ENCODE data around the gene VPS36. TPM values are rescaled to one million over a fixed set of nuclear protein-coding genes. Genes with fewer than 3 reads are reported as not detected.
"Not testable (repeated sequence)": the region's sequence is repeated elsewhere in the genome, so short reads cannot be mapped to it uniquely, and the experiment has no call there.

Gene VPS36
- total RNA-seq, 6 experiments from 2014 or later, result 16.7 to 24.3 (median 19.9) TPM

- Mint-ChIP-seq H3K27ac (no peak overlapping the region), H3K4me3 (no peak overlapping the region), H3K4me1 (ENCODE audit: low read depth) (no peaks in the 10 kb centered on the region; the same call in 1 of the 2 replicates), H3K9me3 (no peaks in the 10 kb centered on the region), H3K27me3 (ENCODE audit: insufficient read depth) (peaks cover 2% of the 10 kb centered on the region; the same call in 1 of the 2 replicates), H3K36me3 (ENCODE audit: low read depth) (peaks cover 41% of the 10 kb centered on the region)
- no peak for TF ChIP-seq CTCF (IDR thresholded peaks at IDR 0.05)
- DNase-seq, result no peak
Measured at GRCh38 chr13:52421216-52421615, 29.2 kb downstream of the VPS36 start.

GRCh38 chr13:52419080-52419479 lies 31.4 kb downstream of the VPS36 start:
- Mint-ChIP-seq H3K27ac (peak overlapping the region; percentile 27), H3K4me3 (no peak overlapping the region), H3K9me3 (no peaks in the 10 kb centered on the region), H3K27me3 (ENCODE audit: insufficient read depth) (peaks cover 2% of the 10 kb centered on the region; the same call in 1 of the 2 replicates), H3K4me1 (ENCODE audit: low read depth) (peaks cover 20% of the 10 kb centered on the region), H3K36me3 (ENCODE audit: low read depth) (peaks cover 38% of the 10 kb centered on the region)
- no peak for TF ChIP-seq CTCF (IDR thresholded peaks at IDR 0.05)
- no peak for DNase-seq

GRCh38 chr13:52414963-52415362 lies 35.5 kb downstream of the VPS36 start:
- peaks cover 36% of the 10 kb centered on the region for H3K4me1 Mint-ChIP-seq (ENCODE audit: low read depth)
- H3K27ac Mint-ChIP-seq, result peak overlapping the region; percentile 91
- peaks cover 2% of the 10 kb centered on the region; the same call in 1 of the 2 replicates for H3K27me3 Mint-ChIP-seq (ENCODE audit: insufficient read depth)

GRCh38 chr13:52414051-52414450 lies 36.4 kb downstream of the VPS36 start:
- peaks cover 36% of the 10 kb centered on the region for H3K4me1 Mint-ChIP-seq (ENCODE audit: low read depth)
- DNase-seq, result no peak
- H3K27ac Mint-ChIP-seq, result peak overlapping the region; percentile 91
- no peak overlapping the region for H3K4me3 Mint-ChIP-seq
- no peak for TF ChIP-seq CTCF (IDR thresholded peaks at IDR 0.05)
- H3K36me3 Mint-ChIP-seq (ENCODE audit: low read depth), result peaks cover 28% of the 10 kb centered on the region
- no peaks in the 10 kb centered on the region for H3K9me3 Mint-ChIP-seq
- no peaks in the 10 kb centered on the region for H3K27me3 Mint-ChIP-seq (ENCODE audit: insufficient read depth)

More at GRCh38 chr13:52414963-52415362, 35.5 kb downstream of the VPS36 start:
- no peak for TF ChIP-seq CTCF (IDR thresholded peaks at IDR 0.05)
- H3K4me3 Mint-ChIP-seq, result peak overlapping the region; percentile 50
- H3K9me3 Mint-ChIP-seq, result no peaks in the 10 kb centered on the region
- H3K36me3 Mint-ChIP-seq (ENCODE audit: low read depth), result peaks cover 34% of the 10 kb centered on the region
- peak; percentile 33 for DNase-seq

- H3K27ac Mint-ChIP-seq, result peak overlapping the region; percentile 74
- H3K36me3 Mint-ChIP-seq (ENCODE audit: low read depth), result peaks cover 28% of the 10 kb centered on the region
- no peaks in the 10 kb centered on the region for H3K9me3 Mint-ChIP-seq
- H3K4me3 Mint-ChIP-seq, result no peak overlapping the region
- no peak for DNase-seq
- no peaks in the 10 kb centered on the region for H3K27me3 Mint-ChIP-seq (ENCODE audit: insufficient read depth)
- H3K4me1 Mint-ChIP-seq (ENCODE audit: low read depth), result peaks cover 36% of the 10 kb centered on the region
- TF ChIP-seq CTCF (IDR thresholded peaks at IDR 0.05), result no peak
Measured at GRCh38 chr13:52412128-52412527, 38.3 kb downstream of the VPS36 start.

- no peak for TF ChIP-seq CTCF (IDR thresholded peaks at IDR 0.05)
- Mint-ChIP-seq H3K36me3 (ENCODE audit: low read depth) (peaks cover 28% of the 10 kb centered on the region), H3K4me1 (ENCODE audit: low read depth) (peaks cover 38% of the 10 kb centered on the region), H3K27me3 (ENCODE audit: insufficient read depth) (no peaks in the 10 kb centered on the region), H3K9me3 (no peaks in the 10 kb centered on the region), H3K27ac (peak overlapping the region; percentile 74), H3K4me3 (no peak overlapping the region)
- peak; percentile 31 for DNase-seq
Measured at GRCh38 chr13:52411629-52412028, 38.8 kb downstream of the VPS36 start.

GRCh38 chr13:52408071-52408658 lies 42.3 kb downstream of the VPS36 start:
- not testable (repeated sequence) for H3K27me3 Mint-ChIP-seq (ENCODE audit: insufficient read depth); H3K27ac Mint-ChIP-seq; H3K4me3 Mint-ChIP-seq; H3K9me3 Mint-ChIP-seq; DNase-seq
- Mint-ChIP-seq H3K36me3 (ENCODE audit: low read depth) (peaks cover 23% of the 10 kb centered on the region), H3K4me1 (ENCODE audit: low read depth) (peaks cover 35% of the 10 kb centered on the region)

- H3K27me3 Mint-ChIP-seq (ENCODE audit: insufficient read depth); DNase-seq; H3K27ac Mint-ChIP-seq; H3K9me3 Mint-ChIP-seq; H3K4me3 Mint-ChIP-seq: not testable (repeated sequence)
- H3K4me1 Mint-ChIP-seq (ENCODE audit: low read depth), result peaks cover 34% of the 10 kb centered on the region
- peaks cover 22% of the 10 kb centered on the region for H3K36me3 Mint-ChIP-seq (ENCODE audit: low read depth)
Measured at GRCh38 chr13:52407436-52407835, 43.0 kb downstream of the VPS36 start.

Measured in HFFc6 (cell line).